ENCODE measurements around the gene TTI1. TPM values are rescaled to one million over a fixed set of nuclear protein-coding genes. Genes with fewer than 3 reads are reported as not detected.

TTI1 gene
- total and polyA plus RNA-seq, 9 of the 15 experiments (the other 6 are each of a cell fraction or from before 2014, with no cell fraction given): 9.8 to 55.1 (median 39.4) TPM

DNA sequence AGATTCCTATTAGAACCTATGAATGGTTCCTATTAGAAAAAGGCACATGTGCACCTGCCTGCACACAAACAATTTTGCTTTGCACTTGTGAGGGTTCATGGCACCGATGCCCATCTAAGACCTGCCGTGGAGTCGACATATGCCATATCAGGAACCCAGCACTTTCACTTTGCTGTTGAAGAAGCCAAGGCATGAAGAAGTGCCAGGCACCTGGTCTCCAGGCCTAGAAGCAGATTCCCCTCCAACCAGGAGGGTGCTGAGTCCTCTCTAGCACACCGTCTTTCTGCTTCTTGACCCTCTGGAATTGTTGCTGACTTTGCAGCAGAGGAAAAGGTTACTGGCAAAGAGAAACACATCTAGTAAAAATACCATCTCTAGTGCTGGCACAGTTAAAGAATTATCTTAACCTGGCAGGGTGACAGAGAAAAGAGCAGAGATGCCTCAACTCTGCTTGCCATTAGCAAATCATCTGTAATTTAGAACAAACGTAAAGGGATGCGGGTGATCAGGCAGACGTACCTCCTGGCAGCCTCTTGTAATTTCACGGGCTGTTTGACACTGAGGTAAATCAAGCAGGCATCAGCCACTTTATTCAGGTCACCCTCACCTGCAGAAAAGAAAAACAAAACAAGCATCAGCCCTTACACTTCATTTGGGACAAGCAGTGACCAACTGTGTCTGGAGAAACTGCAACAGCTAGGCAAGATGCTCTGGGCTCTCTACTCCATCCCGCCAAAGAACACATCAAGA lies 37.2 kb downstream of the TTI1 start (continued):
- TF ChIP-seq, protein P1, sequence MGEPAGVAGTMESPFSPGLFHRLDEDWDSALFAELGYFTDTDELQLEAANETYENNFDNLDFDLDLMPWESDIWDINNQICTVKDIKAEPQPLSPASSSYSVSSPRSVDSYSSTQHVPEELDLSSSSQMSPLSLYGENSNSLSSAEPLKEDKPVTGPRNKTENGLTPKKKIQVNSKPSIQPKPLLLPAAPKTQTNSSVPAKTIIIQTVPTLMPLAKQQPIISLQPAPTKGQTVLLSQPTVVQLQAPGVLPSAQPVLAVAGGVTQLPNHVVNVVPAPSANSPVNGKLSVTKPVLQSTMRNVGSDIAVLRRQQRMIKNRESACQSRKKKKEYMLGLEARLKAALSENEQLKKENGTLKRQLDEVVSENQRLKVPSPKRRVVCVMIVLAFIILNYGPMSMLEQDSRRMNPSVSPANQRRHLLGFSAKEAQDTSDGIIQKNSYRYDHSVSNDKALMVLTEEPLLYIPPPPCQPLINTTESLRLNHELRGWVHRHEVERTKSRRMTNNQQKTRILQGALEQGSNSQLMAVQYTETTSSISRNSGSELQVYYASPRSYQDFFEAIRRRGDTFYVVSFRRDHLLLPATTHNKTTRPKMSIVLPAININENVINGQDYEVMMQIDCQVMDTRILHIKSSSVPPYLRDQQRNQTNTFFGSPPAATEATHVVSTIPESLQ (CRISPR knock-in tag; IDR thresholded peaks at IDR 0.05): no peak
- TF ChIP-seq ERF (CRISPR knock-in tag; IDR thresholded peaks at IDR 0.05) (no peak), ZNF57 (CRISPR knock-in tag; IDR thresholded peaks at IDR 0.05) (no peak)

DNA sequence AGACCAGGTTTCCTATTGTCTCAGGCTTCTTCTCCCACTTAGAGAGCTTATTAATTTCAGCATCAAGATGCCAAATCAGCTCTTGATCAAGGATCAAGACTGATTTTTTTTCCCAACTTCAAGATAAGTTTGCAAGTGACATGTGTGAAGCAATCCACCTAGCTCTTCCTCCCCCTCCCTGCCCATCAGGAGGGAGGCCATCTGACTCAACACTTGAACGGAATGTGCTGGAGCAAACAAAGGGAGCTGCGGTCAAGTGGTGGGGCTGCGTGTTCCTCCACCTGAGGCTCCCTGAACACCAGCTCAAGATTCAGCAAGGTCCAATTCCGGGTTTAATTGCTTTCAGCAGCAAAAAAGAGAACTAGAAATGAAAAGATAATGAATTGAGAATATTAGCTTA lies 38.7 kb downstream of the TTI1 start:
- Histone ChIP-seq H3K4me3 (no peak overlapping the region), H4K20me1 (replicated peaks; ENCODE audit: control insufficient read depth, insufficient read depth, low read length) (peaks cover 20% of the 10 kb centered on the region), H3K4me2 (ENCODE audit: insufficient read depth, low read length) (no peak overlapping the region), H3K9me3 (replicated peaks; ENCODE audit: control insufficient read depth, insufficient read depth, low read depth, low read length) (no peaks in the 10 kb centered on the region), H3K79me2 (ENCODE audit: control insufficient read depth, insufficient read depth, low read length) (no peaks in the 10 kb centered on the region), H3K36me3 (ENCODE audit: control insufficient read depth, insufficient read depth, low read length) (peaks cover 93% of the 10 kb centered on the region), H3K27me3 (ENCODE audit: control insufficient read depth in 2 of 2, insufficient read depth in 2 of 2, low read length in 2 of 2) (no peaks in the 10 kb centered on the region), H3K9ac (ENCODE audit: insufficient read depth in 1 of 2, low read depth in 2 of 2, low read length in 2 of 2) (no peak overlapping the region), H2AFZ (ENCODE audit: low read depth, low read length) (no peak overlapping the region), H3K4me1 (replicated peaks in 1 of 2; ENCODE audit: control insufficient read depth in 2 of 2, insufficient read depth in 2 of 2, low read length in 2 of 2) (peaks cover 4 to 10% of the 10 kb centered on the region in 2 experiments; a peak in 3 of 5 replicates), H3K9me1 (ENCODE audit: control insufficient read depth, insufficient read depth, low read length) (peaks cover 9% of the 10 kb centered on the region), H3K27ac (ENCODE audit: extremely low read depth, low read depth, low read length) (no peak overlapping the region)
- DNase-seq (ENCODE audit: extremely low read depth in 1 of 4, low spot score in 3 of 4): no peak
- ChIA-PET POLR2A (interaction anchor here (0.6 to 1.7 kb wide), 5 partner anchors 11 to 1722 kb away, joined by 3 to 11 read pairs (median 4); no protein-coding TSS in a partner anchor), CTCF (ENCODE audit: low intra/inter-chr PET ratio) (no interaction called here)
- no peak for FAIRE-seq
- no peak for ATAC-seq
- in situ Hi-C loops (cut with MboI): no loop called here
- intact Hi-C loops (cut with micrococcal nuclease): loop anchor here (10.0 kb wide), 1 partner anchor 340 kb away; no protein-coding TSS in a partner anchor
- no TSS peak for BruUV-seq (replicated peaks)
- WGBS (ENCODE audit: insufficient coverage, low coverage, missing lambda C conversion rate): 74% methylated on average over 4 of the region's 4 CpGs
- TF ChIP-seq NFIX (CRISPR knock-in tag; IDR thresholded peaks at IDR 0.05; ENCODE audit: low read depth): no peak
- no peak for TF ChIP-seq ELF2 (CRISPR knock-in tag; IDR thresholded peaks at IDR 0.05)
- TF ChIP-seq, protein P2, sequence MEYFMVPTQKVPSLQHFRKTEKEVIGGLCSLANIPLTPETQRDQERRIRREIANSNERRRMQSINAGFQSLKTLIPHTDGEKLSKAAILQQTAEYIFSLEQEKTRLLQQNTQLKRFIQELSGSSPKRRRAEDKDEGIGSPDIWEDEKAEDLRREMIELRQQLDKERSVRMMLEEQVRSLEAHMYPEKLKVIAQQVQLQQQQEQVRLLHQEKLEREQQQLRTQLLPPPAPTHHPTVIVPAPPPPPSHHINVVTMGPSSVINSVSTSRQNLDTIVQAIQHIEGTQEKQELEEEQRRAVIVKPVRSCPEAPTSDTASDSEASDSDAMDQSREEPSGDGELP (CRISPR knock-in tag; IDR thresholded peaks at IDR 0.05; ENCODE audit: borderline replicate concordance): no peak
- no peak for TF ChIP-seq ZEB2 (IDR thresholded peaks at IDR 0.05)
- TF ChIP-seq, protein P3, sequence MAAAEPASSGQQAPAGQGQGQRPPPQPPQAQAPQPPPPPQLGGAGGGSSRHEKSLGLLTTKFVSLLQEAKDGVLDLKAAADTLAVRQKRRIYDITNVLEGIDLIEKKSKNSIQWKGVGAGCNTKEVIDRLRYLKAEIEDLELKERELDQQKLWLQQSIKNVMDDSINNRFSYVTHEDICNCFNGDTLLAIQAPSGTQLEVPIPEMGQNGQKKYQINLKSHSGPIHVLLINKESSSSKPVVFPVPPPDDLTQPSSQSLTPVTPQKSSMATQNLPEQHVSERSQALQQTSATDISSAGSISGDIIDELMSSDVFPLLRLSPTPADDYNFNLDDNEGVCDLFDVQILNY (CRISPR knock-in tag; IDR thresholded peaks at IDR 0.05): no peak
- no peak for TF ChIP-seq HNRNPL (IDR thresholded peaks at IDR 0.05; ENCODE audit: low read depth, low read length)
- TF ChIP-seq, protein P4, sequence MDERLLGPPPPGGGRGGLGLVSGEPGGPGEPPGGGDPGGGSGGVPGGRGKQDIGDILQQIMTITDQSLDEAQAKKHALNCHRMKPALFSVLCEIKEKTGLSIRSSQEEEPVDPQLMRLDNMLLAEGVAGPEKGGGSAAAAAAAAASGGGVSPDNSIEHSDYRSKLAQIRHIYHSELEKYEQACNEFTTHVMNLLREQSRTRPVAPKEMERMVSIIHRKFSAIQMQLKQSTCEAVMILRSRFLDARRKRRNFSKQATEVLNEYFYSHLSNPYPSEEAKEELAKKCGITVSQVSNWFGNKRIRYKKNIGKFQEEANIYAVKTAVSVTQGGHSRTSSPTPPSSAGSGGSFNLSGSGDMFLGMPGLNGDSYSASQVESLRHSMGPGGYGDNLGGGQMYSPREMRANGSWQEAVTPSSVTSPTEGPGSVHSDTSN (CRISPR knock-in tag; IDR thresholded peaks at IDR 0.05; ENCODE audit: low read depth): no peak
- TF ChIP-seq, protein P4 (tag; conservative IDR thresholded peaks at IDR 0.05; ENCODE audit: low read depth): no peak
- TF ChIP-seq, protein P5, sequence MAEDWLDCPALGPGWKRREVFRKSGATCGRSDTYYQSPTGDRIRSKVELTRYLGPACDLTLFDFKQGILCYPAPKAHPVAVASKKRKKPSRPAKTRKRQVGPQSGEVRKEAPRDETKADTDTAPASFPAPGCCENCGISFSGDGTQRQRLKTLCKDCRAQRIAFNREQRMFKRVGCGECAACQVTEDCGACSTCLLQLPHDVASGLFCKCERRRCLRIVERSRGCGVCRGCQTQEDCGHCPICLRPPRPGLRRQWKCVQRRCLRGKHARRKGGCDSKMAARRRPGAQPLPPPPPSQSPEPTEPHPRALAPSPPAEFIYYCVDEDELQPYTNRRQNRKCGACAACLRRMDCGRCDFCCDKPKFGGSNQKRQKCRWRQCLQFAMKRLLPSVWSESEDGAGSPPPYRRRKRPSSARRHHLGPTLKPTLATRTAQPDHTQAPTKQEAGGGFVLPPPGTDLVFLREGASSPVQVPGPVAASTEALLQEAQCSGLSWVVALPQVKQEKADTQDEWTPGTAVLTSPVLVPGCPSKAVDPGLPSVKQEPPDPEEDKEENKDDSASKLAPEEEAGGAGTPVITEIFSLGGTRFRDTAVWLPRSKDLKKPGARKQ (CRISPR knock-in tag; IDR thresholded peaks at IDR 0.05): no peak
